GM18907 (cell line): ENCODE measurements around the gene HOXA6.

Source experiments
- ATAC-seq: cut with Tn5 transposase; IDR thresholded peaks from one replicate; pipeline ENCODE4 v1.9.1; 2021; ENCODE audit warnings: mild to moderate bottlenecking, moderate library complexity; ENCODE audit not compliant: unreplicated experiment

HOXA6 gene

GRCh38 chr7:27112955-27113949, 34.3 kb downstream of the HOXA6 start:
- no peak for ATAC-seq

GRCh38 chr7:27112361-27112760, 35.2 kb downstream of the HOXA6 start:
- ATAC-seq: no peak

GRCh38 chr7:27111751-27112277, 35.8 kb downstream of the HOXA6 start:
- ATAC-seq: no peak

DNA sequence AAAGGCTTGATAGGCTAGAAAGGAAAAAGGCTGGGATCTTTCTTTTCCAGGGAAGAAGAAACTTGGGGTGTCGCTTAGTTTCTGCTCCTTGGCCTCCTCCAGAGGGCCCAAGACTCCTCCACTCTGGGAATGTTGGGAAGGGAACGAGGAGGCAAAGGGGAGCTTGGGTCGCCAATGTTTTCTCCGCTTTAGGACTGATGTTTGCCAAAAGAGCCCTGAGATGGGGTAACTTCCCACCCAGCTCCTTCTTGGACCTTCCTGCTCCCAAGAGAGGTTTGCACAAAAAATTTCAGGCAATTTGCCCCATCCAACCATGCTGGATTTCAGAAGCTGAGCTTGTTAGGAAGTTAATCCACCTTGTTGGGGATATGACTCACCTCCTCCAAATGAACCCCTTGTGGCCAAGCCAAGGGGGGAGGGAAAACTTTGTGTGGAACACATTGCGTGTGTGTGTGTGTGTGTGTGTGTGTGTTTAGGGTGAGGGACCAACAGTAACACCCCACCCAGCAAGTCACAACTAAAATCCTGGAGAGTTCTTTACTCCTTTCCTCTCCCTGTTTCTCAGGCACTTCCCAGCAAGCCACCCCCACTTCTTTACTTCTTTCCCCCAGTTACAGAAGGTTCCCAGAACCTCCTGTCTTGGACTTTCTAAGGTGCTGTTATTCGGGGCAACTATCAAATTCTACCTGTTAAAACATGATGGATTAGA, 36.4 kb downstream of the HOXA6 start:
- no peak for ATAC-seq

DNA sequence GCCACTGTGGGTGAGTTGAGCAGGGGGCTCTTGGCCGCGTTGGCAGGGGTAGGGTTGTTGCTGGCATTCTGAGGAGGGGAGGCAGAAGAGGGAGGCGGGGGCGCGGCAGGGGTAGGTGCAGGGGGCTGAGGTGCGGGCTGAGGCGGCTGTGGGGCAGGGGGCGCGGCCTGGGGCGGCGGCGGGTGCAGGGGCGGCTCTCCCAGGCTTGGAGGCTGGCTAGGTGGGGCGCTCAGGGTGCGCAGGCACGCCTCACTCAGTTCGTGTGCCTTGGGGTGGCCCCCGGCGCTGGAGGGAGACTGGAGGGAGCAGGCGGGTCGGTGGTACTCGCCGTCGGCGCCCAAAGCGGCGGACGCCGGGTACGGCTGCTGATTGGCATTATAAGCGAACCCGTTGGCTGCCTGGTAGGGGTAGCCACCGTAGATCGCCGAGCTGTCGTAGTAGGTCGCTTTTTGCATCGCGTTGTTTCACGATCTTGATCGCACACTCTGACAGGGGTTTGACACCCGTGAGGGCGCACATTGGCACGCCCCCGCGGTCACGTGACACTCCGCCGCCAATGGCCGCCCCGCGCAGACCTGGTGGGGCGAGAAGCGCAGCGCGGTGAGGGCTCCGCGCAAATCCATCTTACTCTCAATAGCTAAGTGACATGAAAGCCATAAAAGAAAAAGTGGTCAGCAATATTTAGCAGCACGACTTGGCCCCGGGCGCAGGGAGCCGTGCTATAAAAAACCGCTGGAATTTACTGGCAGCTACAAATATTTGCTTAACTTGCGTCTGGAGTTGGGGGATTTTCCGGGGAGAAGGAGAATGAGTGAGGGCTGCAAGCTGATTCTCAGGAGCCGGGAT, 37.2 kb downstream of the HOXA6 start:
- no peak for ATAC-seq

DNA sequence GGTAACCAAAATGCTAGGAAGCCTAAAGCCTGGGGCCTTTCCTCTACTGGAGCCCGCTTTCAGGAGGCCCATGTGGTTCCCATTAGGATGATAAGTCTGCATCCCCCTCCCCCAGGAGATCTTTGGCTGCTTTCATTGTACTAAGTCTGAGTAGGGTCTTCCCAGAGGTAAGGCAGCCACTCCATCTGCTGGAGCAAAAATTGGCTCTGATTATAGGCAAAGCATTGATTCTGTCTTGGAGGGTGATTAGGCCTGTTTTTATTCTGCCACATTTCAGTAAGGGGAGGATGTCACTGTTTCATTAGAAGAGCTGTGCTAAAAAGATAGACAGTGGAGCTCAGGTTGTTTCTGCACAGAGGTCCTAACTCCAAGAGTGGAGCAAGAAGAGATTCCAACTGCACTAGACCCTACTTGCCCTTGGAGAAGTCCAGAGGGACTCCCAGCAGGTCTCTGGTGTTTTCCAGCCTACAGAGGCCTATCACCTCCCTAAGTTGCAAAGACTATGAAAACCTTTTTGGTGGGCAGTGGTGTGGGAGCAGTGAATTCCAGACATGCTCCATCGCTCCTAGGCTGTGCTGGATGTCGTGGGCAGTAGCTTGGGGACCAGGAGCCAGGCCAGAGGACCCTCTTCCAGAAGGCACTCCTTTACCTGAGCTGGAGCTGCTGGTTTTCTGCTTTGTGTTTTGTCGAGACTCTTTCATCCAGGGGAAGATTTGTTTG, 37.9 kb downstream of the HOXA6 start:
- no peak for ATAC-seq

GRCh38 chr7:27108390-27109127, 39.0 kb downstream of the HOXA6 start:
- no peak for ATAC-seq

GRCh38 chr7:27107391-27108381, 39.9 kb downstream of the HOXA6 start:
- ATAC-seq: no peak

GRCh38 chr7:27106901-27107240, 40.7 kb downstream of the HOXA6 start:
- no peak for ATAC-seq

- no peak for ATAC-seq
Measured at GRCh38 chr7:27106181-27106900, 41.2 kb downstream of the HOXA6 start.

DNA sequence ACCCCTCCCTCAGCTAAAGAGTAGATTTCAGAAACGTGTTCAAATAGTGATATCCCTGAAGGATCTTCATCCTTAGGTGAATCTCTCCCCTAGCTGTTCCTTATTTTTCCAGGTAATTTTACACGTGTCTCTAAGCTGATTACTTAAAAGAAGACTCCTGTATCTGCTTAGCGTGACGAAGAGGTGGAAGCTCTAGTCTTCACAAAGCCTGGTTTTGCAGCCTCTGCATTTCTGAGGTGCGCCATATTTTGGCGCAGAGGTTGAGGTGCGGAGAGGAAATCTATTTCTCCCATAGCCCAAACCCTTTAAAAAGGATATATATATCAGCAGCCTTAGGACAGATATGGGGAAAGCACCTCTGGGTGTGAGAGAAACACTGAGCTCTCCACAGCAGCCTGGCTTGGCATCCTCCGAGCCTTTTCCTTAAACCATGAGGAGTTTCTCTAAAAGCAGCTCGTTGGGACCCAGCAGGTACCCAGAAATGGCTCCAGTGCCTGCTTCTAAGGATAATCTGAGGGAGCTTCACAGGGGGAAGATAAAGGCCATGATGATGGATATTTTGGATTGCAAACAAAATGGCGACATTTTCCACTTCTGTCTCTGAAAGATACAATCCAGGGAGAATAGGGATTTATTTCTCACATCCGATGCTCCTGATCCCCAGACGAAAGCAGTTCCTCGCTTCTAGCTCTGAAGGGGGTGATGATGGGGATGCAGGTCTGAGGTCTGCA, 42.1 kb downstream of the HOXA6 start:
- ATAC-seq: no peak

DNA sequence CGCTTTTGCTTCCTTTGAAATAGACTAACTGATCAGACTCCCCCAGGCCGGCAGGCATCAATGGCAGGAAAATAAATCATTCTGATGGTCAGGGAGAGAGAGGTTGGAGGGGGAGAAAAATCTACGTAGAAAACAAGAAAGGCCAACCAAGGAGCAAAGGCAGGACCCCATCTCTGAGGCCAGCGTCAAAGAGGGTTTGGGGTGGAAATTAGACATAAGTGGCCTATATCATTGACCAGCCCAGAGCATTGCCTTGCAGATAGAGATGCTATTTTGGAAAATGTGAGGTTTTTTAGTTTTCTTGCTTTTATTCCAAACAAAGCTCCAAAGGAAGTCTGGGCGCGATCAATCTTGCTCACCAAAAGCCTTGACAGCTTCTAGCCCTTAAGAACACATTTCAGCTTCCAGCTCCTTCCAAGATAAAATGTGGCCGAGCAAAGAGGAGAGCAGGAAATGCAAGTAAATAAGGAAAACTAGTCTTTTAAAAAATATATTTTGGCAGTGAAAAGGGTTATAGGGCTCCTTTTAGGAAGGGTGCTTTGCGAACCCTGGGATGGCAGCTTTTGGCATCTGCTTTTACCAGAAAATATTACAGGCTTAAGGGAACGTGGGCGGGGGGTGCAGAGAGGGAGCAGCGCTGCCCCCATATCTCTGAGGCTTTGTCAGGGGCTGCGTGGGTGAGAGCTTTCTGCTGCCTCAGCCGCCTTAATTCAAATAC, 43.1 kb downstream of the HOXA6 start:
- no peak for ATAC-seq

GRCh38 chr7:27103489-27104226, 43.9 kb downstream of the HOXA6 start:
- no peak for ATAC-seq

- ATAC-seq: no peak
Measured at GRCh38 chr7:27102581-27103442, 44.8 kb downstream of the HOXA6 start, which contains the start of gene HOXA2. Gene HOXA2 (minus strand): TSS chr7:27102683. CDS start chr7:27102500, 183 bp downstream.
